ENCODE measurements around the gene ABCA2. TPM values are rescaled to one million over a fixed set of nuclear protein-coding genes. Genes with fewer than 3 reads are reported as not detected.

The ABCA2 gene
- total RNA-seq, 1 experiment from 2014 or later: 27.0 TPM

DNA sequence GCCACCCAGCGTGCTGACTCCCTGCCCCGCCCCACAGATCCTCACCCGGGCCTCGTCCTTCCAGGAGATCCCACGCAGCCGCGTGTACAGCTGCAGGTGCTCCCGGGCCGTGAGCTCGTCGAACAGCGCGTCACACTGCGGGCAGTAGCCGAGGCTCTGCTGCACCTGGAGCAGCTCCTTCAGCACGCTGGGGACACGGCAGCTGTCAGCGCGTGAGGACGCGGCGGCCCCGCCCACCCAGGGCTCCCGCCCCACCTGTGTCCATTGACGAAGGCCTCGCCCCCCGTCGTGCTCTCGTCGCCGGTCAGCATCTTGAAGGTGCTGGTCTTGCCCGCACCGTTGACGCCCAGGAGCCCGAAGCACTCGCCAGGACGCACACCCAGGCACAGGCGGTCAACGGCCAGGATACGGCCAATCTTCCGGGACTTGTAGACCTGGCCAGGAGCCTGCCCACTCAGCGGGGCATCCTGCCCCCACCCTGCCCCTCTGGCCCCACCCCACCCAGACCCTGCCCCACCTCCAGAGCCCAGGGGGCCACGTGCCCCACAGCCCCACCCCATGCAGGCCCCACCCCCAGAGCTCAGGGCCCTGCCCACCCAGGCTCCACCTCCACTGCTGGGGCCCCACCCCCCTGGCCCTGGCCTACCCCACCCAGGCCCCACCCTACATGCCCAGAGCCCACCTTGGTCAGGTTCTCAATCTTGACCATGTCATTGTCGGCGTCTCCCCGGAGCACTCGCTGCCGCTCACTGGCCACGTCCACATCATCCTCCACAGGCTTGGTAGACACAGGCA is 17.9 kb downstream of the ABCA2 start:
- CTCF ChIA-PET: no interaction called here
- POLR2A ChIA-PET: no interaction called here

DNA sequence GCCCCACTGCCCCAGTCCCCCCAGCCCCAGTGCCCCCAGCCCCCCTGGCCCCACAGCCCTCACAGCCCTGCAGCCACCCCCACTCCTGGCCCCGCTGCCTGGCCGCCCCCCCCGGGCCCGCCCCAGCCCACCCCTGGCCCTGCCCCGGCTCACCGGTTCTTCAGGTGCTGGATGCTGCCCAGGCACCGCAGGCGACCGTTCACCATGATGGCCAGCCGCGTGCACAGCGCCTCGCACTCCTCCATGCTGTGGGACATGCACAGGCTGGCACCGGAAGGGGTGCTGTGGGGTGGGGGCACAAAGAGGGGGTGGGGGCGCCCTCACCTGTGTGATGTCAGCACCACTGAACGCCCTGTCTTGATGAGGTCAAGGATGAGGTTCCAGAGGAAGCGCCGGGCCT is 18.8 kb downstream of the ABCA2 start:
- POLR2A ChIA-PET: no interaction called here
- ATAC-seq (no peak), DNase-seq (ENCODE audit: low read depth, low spot score) (no peak)
- no peaks in the 10 kb centered on the region for H3K9me3 ChIP-seq (ENCODE audit: control insufficient read depth, insufficient read depth, low read depth, low read length)
- no peaks in the 10 kb centered on the region for H3K27me3 ChIP-seq (ENCODE audit: control insufficient read depth, insufficient read depth, low read length)
- in situ Hi-C loops (cut with HindIII; ENCODE audit: low pct_unique_long_range_greater_than_20kb, low sequenced_read_pairs) (no loop called here), intact Hi-C loops (cut with micrococcal nuclease; ENCODE audit: unreplicated experiment) (no loop called here)
- H3K4me3 ChIP-seq (ENCODE audit: low read depth in 2 of 2, low read length in 2 of 2): no peak overlapping the region
- CTCF ChIA-PET: no interaction called here
- TF ChIP-seq SIN3A (IDR thresholded peaks at IDR 0.05; ENCODE audit: borderline replicate concordance, insufficient read depth, low read depth, low read length): no peak
- TF ChIP-seq, protein P1, sequence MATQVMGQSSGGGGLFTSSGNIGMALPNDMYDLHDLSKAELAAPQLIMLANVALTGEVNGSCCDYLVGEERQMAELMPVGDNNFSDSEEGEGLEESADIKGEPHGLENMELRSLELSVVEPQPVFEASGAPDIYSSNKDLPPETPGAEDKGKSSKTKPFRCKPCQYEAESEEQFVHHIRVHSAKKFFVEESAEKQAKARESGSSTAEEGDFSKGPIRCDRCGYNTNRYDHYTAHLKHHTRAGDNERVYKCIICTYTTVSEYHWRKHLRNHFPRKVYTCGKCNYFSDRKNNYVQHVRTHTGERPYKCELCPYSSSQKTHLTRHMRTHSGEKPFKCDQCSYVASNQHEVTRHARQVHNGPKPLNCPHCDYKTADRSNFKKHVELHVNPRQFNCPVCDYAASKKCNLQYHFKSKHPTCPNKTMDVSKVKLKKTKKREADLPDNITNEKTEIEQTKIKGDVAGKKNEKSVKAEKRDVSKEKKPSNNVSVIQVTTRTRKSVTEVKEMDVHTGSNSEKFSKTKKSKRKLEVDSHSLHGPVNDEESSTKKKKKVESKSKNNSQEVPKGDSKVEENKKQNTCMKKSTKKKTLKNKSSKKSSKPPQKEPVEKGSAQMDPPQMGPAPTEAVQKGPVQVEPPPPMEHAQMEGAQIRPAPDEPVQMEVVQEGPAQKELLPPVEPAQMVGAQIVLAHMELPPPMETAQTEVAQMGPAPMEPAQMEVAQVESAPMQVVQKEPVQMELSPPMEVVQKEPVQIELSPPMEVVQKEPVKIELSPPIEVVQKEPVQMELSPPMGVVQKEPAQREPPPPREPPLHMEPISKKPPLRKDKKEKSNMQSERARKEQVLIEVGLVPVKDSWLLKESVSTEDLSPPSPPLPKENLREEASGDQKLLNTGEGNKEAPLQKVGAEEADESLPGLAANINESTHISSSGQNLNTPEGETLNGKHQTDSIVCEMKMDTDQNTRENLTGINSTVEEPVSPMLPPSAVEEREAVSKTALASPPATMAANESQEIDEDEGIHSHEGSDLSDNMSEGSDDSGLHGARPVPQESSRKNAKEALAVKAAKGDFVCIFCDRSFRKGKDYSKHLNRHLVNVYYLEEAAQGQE (IDR thresholded peaks at IDR 0.05; ENCODE audit: insufficient read depth in 1 of 2, low read depth in 2 of 2, low read length in 1 of 2): no peak
- TF ChIP-seq, protein P2, sequence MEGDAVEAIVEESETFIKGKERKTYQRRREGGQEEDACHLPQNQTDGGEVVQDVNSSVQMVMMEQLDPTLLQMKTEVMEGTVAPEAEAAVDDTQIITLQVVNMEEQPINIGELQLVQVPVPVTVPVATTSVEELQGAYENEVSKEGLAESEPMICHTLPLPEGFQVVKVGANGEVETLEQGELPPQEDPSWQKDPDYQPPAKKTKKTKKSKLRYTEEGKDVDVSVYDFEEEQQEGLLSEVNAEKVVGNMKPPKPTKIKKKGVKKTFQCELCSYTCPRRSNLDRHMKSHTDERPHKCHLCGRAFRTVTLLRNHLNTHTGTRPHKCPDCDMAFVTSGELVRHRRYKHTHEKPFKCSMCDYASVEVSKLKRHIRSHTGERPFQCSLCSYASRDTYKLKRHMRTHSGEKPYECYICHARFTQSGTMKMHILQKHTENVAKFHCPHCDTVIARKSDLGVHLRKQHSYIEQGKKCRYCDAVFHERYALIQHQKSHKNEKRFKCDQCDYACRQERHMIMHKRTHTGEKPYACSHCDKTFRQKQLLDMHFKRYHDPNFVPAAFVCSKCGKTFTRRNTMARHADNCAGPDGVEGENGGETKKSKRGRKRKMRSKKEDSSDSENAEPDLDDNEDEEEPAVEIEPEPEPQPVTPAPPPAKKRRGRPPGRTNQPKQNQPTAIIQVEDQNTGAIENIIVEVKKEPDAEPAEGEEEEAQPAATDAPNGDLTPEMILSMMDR (IDR thresholded peaks at IDR 0.05): no peak
- TF ChIP-seq TCF7L2 (IDR thresholded peaks at IDR 0.05; ENCODE audit: low read depth, low read length): no peak
- TF ChIP-seq POLR2AphosphoS5 (IDR thresholded peaks at IDR 0.05; ENCODE audit: low read depth, low read length): no peak
- H3K27ac ChIP-seq (ENCODE audit: low read length): no peak overlapping the region
- no TSS peak for BruUV-seq (replicated peaks)
- no peaks in the 10 kb centered on the region for H3K36me3 ChIP-seq (ENCODE audit: control insufficient read depth, insufficient read depth, low read length)
- no peaks in the 10 kb centered on the region for H3K4me1 ChIP-seq (ENCODE audit: control insufficient read depth, insufficient read depth, low read length)

More for the DNA sequence above, 17.9 kb downstream of the ABCA2 start:
- DNase-seq (ENCODE audit: low read depth, low spot score): no peak
- no peak for TF ChIP-seq POLR2AphosphoS5 (IDR thresholded peaks at IDR 0.05; ENCODE audit: low read depth, low read length)
- TF ChIP-seq TCF7L2 (IDR thresholded peaks at IDR 0.05; ENCODE audit: low read depth, low read length): no peak
- TF ChIP-seq, protein P2 (IDR thresholded peaks at IDR 0.05): no peak
- no peak for TF ChIP-seq SIN3A (IDR thresholded peaks at IDR 0.05; ENCODE audit: borderline replicate concordance, insufficient read depth, low read depth, low read length)
- TF ChIP-seq, protein P1 (IDR thresholded peaks at IDR 0.05; ENCODE audit: insufficient read depth in 1 of 2, low read depth in 2 of 2, low read length in 1 of 2): no peak
- Histone ChIP-seq H3K4me3 (ENCODE audit: low read depth in 2 of 2, low read length in 2 of 2) (no peak overlapping the region), H3K36me3 (ENCODE audit: control insufficient read depth, insufficient read depth, low read length) (no peaks in the 10 kb centered on the region), H3K9me3 (ENCODE audit: control insufficient read depth, insufficient read depth, low read depth, low read length) (no peaks in the 10 kb centered on the region), H3K27me3 (ENCODE audit: control insufficient read depth, insufficient read depth, low read length) (no peaks in the 10 kb centered on the region), H3K4me1 (ENCODE audit: control insufficient read depth, insufficient read depth, low read length) (no peaks in the 10 kb centered on the region), H3K27ac (ENCODE audit: low read length) (no peak overlapping the region)
- intact Hi-C loops (cut with micrococcal nuclease; ENCODE audit: unreplicated experiment) (no loop called here), in situ Hi-C loops (cut with HindIII; ENCODE audit: low pct_unique_long_range_greater_than_20kb, low sequenced_read_pairs) (no loop called here)
- no TSS peak for BruUV-seq (replicated peaks)
- ATAC-seq: no peak
